ENCODE measurements around the gene OVAAL. TPM values are rescaled to one million over a fixed set of nuclear protein-coding genes. Genes with fewer than 3 reads are reported as not detected.

The OVAAL gene
- total and polyA plus RNA-seq, 9 of the 15 experiments (the other 6 are each of a cell fraction or from before 2014, with no cell fraction given) = 0.04 to 0.18 (median 0.08) TPM; not detected in 4

DNA sequence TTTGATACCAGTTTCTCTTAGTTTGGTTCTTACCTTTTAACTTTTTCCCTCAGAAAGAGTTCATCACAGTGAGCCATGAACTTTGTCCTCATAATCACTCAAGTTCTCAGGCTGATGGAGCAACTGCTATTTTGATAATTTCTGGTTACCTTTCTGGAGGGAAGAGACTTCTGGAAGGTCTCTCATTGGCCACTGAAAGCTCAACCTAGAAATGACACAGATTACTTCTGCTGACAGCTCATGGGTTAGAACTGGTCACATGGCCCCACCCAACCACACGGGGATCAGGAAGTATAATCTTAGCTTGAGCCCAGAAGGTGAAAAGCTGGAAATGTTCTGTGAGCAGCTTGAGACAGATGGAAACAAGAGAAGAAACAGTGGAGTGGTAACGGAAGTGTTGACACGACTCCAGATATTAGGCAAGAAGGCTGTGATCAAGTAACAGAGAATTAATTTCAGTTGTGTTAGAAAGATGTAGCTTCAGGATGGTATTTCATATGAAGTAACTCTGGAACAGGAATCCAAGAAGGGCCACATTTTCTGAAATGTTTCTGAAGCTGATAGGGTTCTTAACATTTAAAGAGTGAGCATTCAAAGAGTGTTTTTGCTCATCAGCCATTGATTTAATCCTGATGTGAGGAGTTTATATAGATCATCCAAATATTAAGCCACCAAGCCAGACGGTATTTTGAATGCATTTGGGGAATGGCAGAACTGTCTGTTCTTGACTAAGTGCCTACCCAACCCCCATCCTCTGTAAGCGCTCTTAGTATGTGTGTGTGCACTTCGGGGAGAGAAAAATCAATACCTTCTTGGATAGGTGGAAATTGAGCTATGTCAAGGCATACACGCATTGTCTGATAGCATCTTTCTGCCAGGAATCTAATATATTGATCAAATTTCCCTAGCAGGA, 51.1 kb downstream of the OVAAL start (continued):
- peak; percentile 81; the same call in 1 of the 2 replicates for TF ChIP-seq ZNF668 (CRISPR knock-in tag; IDR thresholded peaks at IDR 0.05)
- no peak for TF ChIP-seq ZFPM2 (CRISPR knock-in tag; IDR thresholded peaks at IDR 0.05)
- no peak for TF ChIP-seq ZNF699 (CRISPR knock-in tag; IDR thresholded peaks at IDR 0.05; ENCODE audit: insufficient replicate concordance)
- peak; percentile 3 to 6; a peak in 1 of 4 replicates for TF ChIP-seq RAD21 (CRISPR knock-in tag; conservative IDR thresholded peaks at IDR 0.05 in 1 of 2, IDR thresholded peaks at IDR 0.05 in 1 of 2)
- no peak for TF ChIP-seq NR1H2 (CRISPR knock-in tag; IDR thresholded peaks at IDR 0.05)
- no peak for TF ChIP-seq ZNF253 (CRISPR knock-in tag; conservative IDR thresholded peaks at IDR 0.05)
- TF ChIP-seq SAFB2 (IDR thresholded peaks at IDR 0.05; ENCODE audit: borderline replicate concordance, low read depth, low read length, severe bottlenecking) = no peak
- no peak for TF ChIP-seq CBFB (CRISPR knock-in tag; IDR thresholded peaks at IDR 0.05)
- no peak for TF ChIP-seq SLC30A9 (CRISPR knock-in tag; IDR thresholded peaks at IDR 0.05)
- TF ChIP-seq COPS2 (conservative IDR thresholded peaks at IDR 0.05) = no peak
- TF ChIP-seq, protein P1, sequence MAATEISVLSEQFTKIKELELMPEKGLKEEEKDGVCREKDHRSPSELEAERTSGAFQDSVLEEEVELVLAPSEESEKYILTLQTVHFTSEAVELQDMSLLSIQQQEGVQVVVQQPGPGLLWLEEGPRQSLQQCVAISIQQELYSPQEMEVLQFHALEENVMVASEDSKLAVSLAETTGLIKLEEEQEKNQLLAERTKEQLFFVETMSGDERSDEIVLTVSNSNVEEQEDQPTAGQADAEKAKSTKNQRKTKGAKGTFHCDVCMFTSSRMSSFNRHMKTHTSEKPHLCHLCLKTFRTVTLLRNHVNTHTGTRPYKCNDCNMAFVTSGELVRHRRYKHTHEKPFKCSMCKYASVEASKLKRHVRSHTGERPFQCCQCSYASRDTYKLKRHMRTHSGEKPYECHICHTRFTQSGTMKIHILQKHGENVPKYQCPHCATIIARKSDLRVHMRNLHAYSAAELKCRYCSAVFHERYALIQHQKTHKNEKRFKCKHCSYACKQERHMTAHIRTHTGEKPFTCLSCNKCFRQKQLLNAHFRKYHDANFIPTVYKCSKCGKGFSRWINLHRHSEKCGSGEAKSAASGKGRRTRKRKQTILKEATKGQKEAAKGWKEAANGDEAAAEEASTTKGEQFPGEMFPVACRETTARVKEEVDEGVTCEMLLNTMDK (IDR thresholded peaks at IDR 0.05; ENCODE audit: borderline replicate concordance, insufficient read depth, low read depth, low read length, poor library complexity, severe bottlenecking) = no peak
- TF ChIP-seq FOS (IDR thresholded peaks at IDR 0.05; ENCODE audit: extremely low read depth, insufficient read length) = no peak
- no peak for TF ChIP-seq TSC22D4 (tag; IDR thresholded peaks at IDR 0.05)
- TF ChIP-seq ZEB2 (IDR thresholded peaks at IDR 0.05) = no peak
- TF ChIP-seq ZNF551 (CRISPR knock-in tag; IDR thresholded peaks at IDR 0.05) = no peak
- TF ChIP-seq, protein P2, sequence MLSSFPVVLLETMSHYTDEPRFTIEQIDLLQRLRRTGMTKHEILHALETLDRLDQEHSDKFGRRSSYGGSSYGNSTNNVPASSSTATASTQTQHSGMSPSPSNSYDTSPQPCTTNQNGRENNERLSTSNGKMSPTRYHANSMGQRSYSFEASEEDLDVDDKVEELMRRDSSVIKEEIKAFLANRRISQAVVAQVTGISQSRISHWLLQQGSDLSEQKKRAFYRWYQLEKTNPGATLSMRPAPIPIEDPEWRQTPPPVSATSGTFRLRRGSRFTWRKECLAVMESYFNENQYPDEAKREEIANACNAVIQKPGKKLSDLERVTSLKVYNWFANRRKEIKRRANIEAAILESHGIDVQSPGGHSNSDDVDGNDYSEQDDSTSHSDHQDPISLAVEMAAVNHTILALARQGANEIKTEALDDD (IDR thresholded peaks at IDR 0.05) = 0 out of 2 replicates have a peak, but pooled peaks have one; percentile 20
- TF ChIP-seq CSDE1 (IDR thresholded peaks at IDR 0.05) = peak in 1 of 2 experiments; percentile 34; a peak in 1 of 4 replicates
- TF ChIP-seq, protein P3, sequence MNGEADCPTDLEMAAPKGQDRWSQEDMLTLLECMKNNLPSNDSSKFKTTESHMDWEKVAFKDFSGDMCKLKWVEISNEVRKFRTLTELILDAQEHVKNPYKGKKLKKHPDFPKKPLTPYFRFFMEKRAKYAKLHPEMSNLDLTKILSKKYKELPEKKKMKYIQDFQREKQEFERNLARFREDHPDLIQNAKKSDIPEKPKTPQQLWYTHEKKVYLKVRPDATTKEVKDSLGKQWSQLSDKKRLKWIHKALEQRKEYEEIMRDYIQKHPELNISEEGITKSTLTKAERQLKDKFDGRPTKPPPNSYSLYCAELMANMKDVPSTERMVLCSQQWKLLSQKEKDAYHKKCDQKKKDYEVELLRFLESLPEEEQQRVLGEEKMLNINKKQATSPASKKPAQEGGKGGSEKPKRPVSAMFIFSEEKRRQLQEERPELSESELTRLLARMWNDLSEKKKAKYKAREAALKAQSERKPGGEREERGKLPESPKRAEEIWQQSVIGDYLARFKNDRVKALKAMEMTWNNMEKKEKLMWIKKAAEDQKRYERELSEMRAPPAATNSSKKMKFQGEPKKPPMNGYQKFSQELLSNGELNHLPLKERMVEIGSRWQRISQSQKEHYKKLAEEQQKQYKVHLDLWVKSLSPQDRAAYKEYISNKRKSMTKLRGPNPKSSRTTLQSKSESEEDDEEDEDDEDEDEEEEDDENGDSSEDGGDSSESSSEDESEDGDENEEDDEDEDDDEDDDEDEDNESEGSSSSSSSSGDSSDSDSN (IDR thresholded peaks at IDR 0.05; ENCODE audit: borderline replicate concordance in 1 of 2, low read depth in 2 of 2, low read length in 2 of 2) = 0 out of 4 replicates have a peak, but pooled peaks of 1 of the 2 experiments have one; percentile 49
- TF ChIP-seq SPI1 (IDR thresholded peaks at IDR 0.05; ENCODE audit: borderline replicate concordance, low read depth, low read length) = no peak
- TF ChIP-seq, protein P4, sequence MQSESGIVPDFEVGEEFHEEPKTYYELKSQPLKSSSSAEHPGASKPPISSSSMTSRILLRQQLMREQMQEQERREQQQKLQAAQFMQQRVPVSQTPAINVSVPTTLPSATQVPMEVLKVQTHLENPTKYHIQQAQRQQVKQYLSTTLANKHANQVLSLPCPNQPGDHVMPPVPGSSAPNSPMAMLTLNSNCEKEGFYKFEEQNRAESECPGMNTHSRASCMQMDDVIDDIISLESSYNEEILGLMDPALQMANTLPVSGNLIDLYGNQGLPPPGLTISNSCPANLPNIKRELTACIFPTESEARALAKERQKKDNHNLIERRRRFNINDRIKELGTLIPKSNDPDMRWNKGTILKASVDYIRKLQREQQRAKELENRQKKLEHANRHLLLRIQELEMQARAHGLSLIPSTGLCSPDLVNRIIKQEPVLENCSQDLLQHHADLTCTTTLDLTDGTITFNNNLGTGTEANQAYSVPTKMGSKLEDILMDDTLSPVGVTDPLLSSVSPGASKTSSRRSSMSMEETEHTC (IDR thresholded peaks at IDR 0.05) = no peak
